Measurements from ENCODE around the gene SIGLEC9. TPM values are rescaled to one million over a fixed set of nuclear protein-coding genes. Genes with fewer than 3 reads are reported as not detected.

The SIGLEC9 gene
- total RNA-seq, 4 donors from 2014 or later = 2.0 to 2.2 TPM; not detected in 2

DNA sequence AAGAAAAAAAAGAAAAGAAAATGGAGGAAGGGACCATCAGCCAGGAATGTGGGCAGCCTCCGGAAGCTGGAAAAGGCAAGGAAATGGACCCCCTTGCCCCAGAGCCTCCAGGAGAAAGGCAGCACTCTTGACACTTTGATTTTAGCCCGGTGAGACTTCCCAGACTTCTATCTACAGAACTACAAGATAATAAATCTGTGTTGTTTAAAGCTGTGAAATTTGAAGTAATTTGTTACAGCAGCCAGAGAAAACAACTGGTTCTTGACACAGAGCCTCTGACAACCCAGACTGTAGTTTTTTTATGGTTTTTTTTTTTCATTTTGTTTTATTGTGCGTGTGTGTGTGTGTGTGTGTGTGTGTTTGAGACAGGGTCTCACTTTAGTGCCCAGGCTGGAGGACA, 24.1 kb upstream of the SIGLEC9 start:
- in situ Hi-C loops (cut with MboI; ENCODE audit: low pct_ligation_motif_present in 1 of 4, low pct_unique_long_range_greater_than_20kb in 1 of 4, low sequenced_read_pairs in 3 of 4) (no loop called here), intact Hi-C loops (cut with DNase I; ENCODE audit: low total_unique reads) (loop anchor here (10.0 kb wide), 1 partner anchor 494 kb away; no protein-coding TSS in a partner anchor)
- peaks cover 0 to 3% (median 0%) of the 10 kb centered on the region in 4 donors for H3K4me1 ChIP-seq

DNA sequence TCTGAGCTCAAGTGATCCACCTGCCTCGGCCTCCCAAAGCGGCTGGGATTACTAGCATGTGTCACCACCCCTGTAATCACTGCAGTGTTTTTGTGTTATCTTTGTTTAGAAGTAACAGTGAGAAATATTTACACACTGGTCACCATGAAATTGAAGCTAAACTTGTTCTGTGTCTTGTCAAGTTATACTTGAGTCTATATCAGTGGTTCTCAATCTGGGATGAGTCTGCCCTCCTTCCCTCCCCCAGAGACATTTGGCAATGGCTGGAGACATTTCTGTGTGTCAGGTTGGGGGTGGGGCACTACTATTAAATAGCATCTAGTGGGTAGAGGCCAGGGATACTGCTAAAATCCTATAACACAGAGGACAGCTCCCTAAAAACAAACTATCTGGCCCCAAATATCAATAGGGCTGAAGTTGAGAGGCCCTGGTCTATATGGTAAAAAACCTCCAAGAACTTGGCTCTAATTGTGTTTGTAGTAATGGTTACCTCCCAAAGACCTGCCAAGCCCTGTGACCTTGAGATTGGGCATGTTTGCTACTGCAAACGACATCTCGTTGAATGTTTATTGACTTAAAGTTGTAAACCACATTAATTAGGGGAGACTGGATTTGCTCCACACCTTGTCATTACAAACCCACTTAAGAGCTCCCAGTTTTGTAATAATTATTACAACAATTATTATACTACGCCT, 23.4 kb upstream of the SIGLEC9 start:
- Histone ChIP-seq H3K4me1 (peaks cover 0 to 3% (median 0%) of the 10 kb centered on the region in 4 donors), H3K36me3 (peaks cover 0 to 8% (median 0%) of the 10 kb centered on the region in 4 donors), H3K27ac (no peak overlapping the region), H3K27me3 (no peaks in the 10 kb centered on the region), H3K4me3 (no peak overlapping the region), H3K9me3 (no peaks in the 10 kb centered on the region)
- DNase-seq = no peak
- WGBS, 2 donors (ENCODE audit: low coverage in 1 of 2) = 65 to 67% methylated on average over 3 to 5 of the region's 5 CpGs
- in situ Hi-C loops (cut with MboI; ENCODE audit: low pct_ligation_motif_present in 1 of 4, low pct_unique_long_range_greater_than_20kb in 1 of 4, low sequenced_read_pairs in 3 of 4) (no loop called here), intact Hi-C loops (cut with DNase I; ENCODE audit: low total_unique reads) (loop anchor here (10.0 kb wide), 1 partner anchor 493 kb away; no protein-coding TSS in a partner anchor)
- TF ChIP-seq, protein P1, sequence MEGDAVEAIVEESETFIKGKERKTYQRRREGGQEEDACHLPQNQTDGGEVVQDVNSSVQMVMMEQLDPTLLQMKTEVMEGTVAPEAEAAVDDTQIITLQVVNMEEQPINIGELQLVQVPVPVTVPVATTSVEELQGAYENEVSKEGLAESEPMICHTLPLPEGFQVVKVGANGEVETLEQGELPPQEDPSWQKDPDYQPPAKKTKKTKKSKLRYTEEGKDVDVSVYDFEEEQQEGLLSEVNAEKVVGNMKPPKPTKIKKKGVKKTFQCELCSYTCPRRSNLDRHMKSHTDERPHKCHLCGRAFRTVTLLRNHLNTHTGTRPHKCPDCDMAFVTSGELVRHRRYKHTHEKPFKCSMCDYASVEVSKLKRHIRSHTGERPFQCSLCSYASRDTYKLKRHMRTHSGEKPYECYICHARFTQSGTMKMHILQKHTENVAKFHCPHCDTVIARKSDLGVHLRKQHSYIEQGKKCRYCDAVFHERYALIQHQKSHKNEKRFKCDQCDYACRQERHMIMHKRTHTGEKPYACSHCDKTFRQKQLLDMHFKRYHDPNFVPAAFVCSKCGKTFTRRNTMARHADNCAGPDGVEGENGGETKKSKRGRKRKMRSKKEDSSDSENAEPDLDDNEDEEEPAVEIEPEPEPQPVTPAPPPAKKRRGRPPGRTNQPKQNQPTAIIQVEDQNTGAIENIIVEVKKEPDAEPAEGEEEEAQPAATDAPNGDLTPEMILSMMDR (IDR thresholded peaks at IDR 0.05) = no peak
- no peak for TF ChIP-seq POLR2A (IDR thresholded peaks at IDR 0.05)
- no peak for TF ChIP-seq POLR2AphosphoS5 (IDR thresholded peaks at IDR 0.05)

More for the DNA sequence above, 24.1 kb upstream of the SIGLEC9 start:
- TF ChIP-seq EP300 (IDR thresholded peaks at IDR 0.05; ENCODE audit: low read depth) (no peak), POLR2AphosphoS5 (IDR thresholded peaks at IDR 0.05) (no peak), POLR2A (IDR thresholded peaks at IDR 0.05) (no peak)
- TF ChIP-seq, protein P1 (IDR thresholded peaks at IDR 0.05) = no peak
- 59 to 71% methylated on average over 2 to 3 of the region's 3 CpGs for WGBS, 2 donors (ENCODE audit: low coverage in 1 of 2)
- Histone ChIP-seq H3K27me3 (no peaks in the 10 kb centered on the region), H3K4me3 (no peak overlapping the region), H3K27ac (no peak overlapping the region), H3K36me3 (peaks cover 0 to 8% (median 0%) of the 10 kb centered on the region in 4 donors), H3K9me3 (no peaks in the 10 kb centered on the region)
- DNase-seq = no peak

DNA sequence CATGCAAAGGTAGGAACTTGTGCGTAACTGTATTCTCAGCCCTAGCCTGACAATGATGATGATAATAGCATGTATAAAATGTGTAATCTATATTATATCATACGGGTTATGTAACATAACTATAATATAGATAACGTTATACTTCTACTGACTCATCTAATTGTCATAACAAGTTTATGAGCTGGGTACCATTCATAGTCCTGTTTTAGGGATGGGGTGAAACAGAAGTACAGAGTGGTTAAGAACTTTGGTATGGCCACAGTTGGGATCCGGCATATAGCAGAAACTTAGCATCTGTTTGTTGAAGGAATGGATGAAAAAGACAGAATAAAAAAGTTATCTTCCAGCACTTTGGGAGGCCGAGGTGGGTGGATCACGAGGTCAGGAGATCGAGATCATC, 21.7 kb upstream of the SIGLEC9 start:
- Histone ChIP-seq H3K27me3 (no peaks in the 10 kb centered on the region), H3K4me3 (no peak overlapping the region), H3K9me3 (no peaks in the 10 kb centered on the region), H3K4me1 (peaks cover 10 to 14% (median 12%) of the 10 kb centered on the region in 4 donors), H3K36me3 (peaks cover 0 to 8% (median 0%) of the 10 kb centered on the region in 4 donors), H3K27ac (no peak overlapping the region)
- DNase-seq = no peak
- in situ Hi-C loops (cut with MboI; ENCODE audit: low pct_ligation_motif_present in 1 of 4, low pct_unique_long_range_greater_than_20kb in 1 of 4, low sequenced_read_pairs in 3 of 4) (no loop called here), intact Hi-C loops (cut with DNase I; ENCODE audit: low total_unique reads) (loop anchor here (10.0 kb wide), 1 partner anchor 492 kb away; no protein-coding TSS in a partner anchor)
- TF ChIP-seq, protein P1 (IDR thresholded peaks at IDR 0.05) = no peak
- TF ChIP-seq EP300 (IDR thresholded peaks at IDR 0.05; ENCODE audit: low read depth) = no peak
- TF ChIP-seq POLR2A (IDR thresholded peaks at IDR 0.05) = no peak
- no peak for TF ChIP-seq POLR2AphosphoS5 (IDR thresholded peaks at IDR 0.05)
- 86 to 92% methylated on average over 6 to 7 of the region's 7 CpGs for WGBS, 2 donors (ENCODE audit: low coverage in 1 of 2)

DNA sequence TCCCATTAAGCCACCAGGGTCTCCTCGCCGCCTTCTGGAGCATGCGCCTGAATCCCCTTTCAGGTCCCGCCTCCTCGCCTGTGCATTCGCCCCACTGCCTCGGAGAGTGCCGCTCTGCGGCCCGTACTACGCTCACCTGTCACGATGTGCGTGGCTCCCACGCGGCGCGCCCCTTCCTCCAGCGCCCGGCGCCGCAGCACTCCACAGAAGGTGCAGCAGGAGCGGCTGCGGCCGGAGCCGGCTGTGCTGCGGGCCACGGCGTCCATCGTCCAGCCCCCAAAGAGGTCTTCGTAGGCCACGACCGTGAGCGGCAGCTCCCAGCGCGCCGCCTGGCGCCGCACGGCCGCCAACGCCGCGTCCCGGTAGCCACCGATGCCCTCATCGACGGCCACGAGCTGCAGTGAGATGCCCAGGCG, 20.8 kb upstream of the SIGLEC9 start:
- intact Hi-C loops (cut with DNase I; ENCODE audit: low total_unique reads) (loop anchor here (10.0 kb wide), 1 partner anchor 491 kb away; no protein-coding TSS in a partner anchor), in situ Hi-C loops (cut with MboI; ENCODE audit: low pct_ligation_motif_present in 1 of 4, low pct_unique_long_range_greater_than_20kb in 1 of 4, low sequenced_read_pairs in 3 of 4) (no loop called here)
- Histone ChIP-seq H3K9me3 (no peaks in the 10 kb centered on the region), H3K27ac (no peak overlapping the region), H3K27me3 (no peaks in the 10 kb centered on the region), H3K4me1 (peaks cover 10 to 18% (median 16%) of the 10 kb centered on the region in 4 donors), H3K4me3 (no peak overlapping the region), H3K36me3 (peaks cover 0 to 8% (median 0%) of the 10 kb centered on the region in 4 donors)
- WGBS, 2 donors (ENCODE audit: low coverage in 1 of 2) = 87% methylated on average over 49 of the region's 49 CpGs; no CpG with 5 or more reads in 1 of the 2 donors
- DNase-seq = no peak
- TF ChIP-seq POLR2AphosphoS5 (IDR thresholded peaks at IDR 0.05) (no peak), POLR2A (IDR thresholded peaks at IDR 0.05) (no peak), EP300 (IDR thresholded peaks at IDR 0.05; ENCODE audit: low read depth) (no peak)
- TF ChIP-seq, protein P1 (IDR thresholded peaks at IDR 0.05) = no peak

All from transverse colon (tissue), 4 donors.